ENCODE data around the gene KLHL6. TPM values are rescaled to one million over a fixed set of nuclear protein-coding genes. Genes with fewer than 3 reads are reported as not detected.

The KLHL6 gene
- total and polyA plus RNA-seq, 2 experiments from 2014 or later: 0.17 TPM; not detected in 1

DNA sequence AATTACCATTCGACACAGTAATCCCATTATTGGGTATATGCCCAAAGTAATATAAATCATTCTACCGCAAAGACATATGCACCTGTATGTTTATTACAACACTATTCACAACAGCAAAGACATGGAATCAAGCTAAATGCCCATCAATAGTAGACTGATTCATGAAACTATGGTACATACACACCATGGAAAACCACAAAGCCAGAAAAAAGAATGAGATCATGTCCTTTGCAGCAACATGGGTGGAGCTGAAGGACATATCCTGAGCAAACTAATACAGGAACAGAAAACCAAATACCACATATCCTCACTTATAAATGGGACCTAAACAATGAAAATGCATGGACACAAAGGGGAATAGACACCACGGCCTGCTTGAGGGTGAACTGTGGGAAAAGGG is 116.0 kb downstream of the KLHL6 start:
- Histone ChIP-seq H3K79me2 (no peaks in the 10 kb centered on the region), H3K4me3 (no peak overlapping the region), H3K36me3 (replicated peaks; ENCODE audit: insufficient read depth, low read depth) (no peaks in the 10 kb centered on the region), H4K20me1 (ENCODE audit: insufficient read depth, poor library complexity, severe bottlenecking) (no peaks in the 10 kb centered on the region), H3K9me3 (ENCODE audit: low read depth) (no peaks in the 10 kb centered on the region), H2AFZ (no peak overlapping the region), H3K4me1 (ENCODE audit: insufficient read depth) (peaks cover 8% of the 10 kb centered on the region), H3K27ac (no peak overlapping the region), H3K9me2 (replicated peaks; ENCODE audit: insufficient read depth) (no peaks in the 10 kb centered on the region), H3K4me2 (no peak overlapping the region), H3K27me3 (no peaks in the 10 kb centered on the region)
- 96% methylated on average over 3 of the region's 3 CpGs for WGBS (ENCODE audit: low lambda C conversion rate, missing lambda C conversion rate)
- no peak for DNase-seq (ENCODE audit: low spot score)
- TF ChIP-seq EZH2 (IDR thresholded peaks at IDR 0.05; ENCODE audit: borderline replicate concordance) (no peak), CTCF (IDR thresholded peaks at IDR 0.05; ENCODE audit: poor library complexity) (no peak), EZH2phosphoT487 (IDR thresholded peaks at IDR 0.05; ENCODE audit: low read depth, severe bottlenecking, unreplicated experiment) (no peak)

DNA sequence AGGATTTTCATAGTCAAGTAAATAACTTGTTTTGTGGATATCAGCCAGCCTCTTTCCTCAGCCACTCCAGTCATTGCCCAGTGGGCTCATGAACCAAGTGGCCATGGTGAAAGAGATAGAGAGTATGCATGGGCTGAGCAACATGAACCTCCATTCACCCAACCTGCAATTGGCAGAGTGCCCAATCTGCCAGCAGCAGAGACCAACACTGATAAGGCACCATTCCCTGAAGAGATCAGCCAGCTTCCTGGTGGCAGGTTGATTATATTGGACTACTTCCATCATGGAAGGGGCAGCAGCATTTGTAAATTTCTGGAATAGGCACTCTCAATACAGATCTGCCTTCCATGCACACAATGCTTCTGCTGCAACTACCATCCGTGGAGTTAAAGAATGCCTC is 116.8 kb downstream of the KLHL6 start:
- 92% methylated on average over 1 of the region's 1 CpG for WGBS (ENCODE audit: low lambda C conversion rate, missing lambda C conversion rate)
- Histone ChIP-seq H3K79me2 (no peaks in the 10 kb centered on the region), H3K4me3 (no peak overlapping the region), H2AFZ (no peak overlapping the region), H3K9me2 (replicated peaks; ENCODE audit: insufficient read depth) (no peaks in the 10 kb centered on the region), H3K36me3 (replicated peaks; ENCODE audit: insufficient read depth, low read depth) (no peaks in the 10 kb centered on the region), H3K27me3 (no peaks in the 10 kb centered on the region), H3K4me1 (ENCODE audit: insufficient read depth) (peaks cover 12% of the 10 kb centered on the region), H4K20me1 (ENCODE audit: insufficient read depth, poor library complexity, severe bottlenecking) (no peaks in the 10 kb centered on the region), H3K27ac (no peak overlapping the region), H3K9me3 (ENCODE audit: low read depth) (no peaks in the 10 kb centered on the region), H3K4me2 (no peak overlapping the region)
- DNase-seq (ENCODE audit: low spot score): no peak
- TF ChIP-seq EZH2 (IDR thresholded peaks at IDR 0.05; ENCODE audit: borderline replicate concordance) (no peak), EZH2phosphoT487 (IDR thresholded peaks at IDR 0.05; ENCODE audit: low read depth, severe bottlenecking, unreplicated experiment) (no peak), CTCF (IDR thresholded peaks at IDR 0.05; ENCODE audit: poor library complexity) (no peak)

DNA sequence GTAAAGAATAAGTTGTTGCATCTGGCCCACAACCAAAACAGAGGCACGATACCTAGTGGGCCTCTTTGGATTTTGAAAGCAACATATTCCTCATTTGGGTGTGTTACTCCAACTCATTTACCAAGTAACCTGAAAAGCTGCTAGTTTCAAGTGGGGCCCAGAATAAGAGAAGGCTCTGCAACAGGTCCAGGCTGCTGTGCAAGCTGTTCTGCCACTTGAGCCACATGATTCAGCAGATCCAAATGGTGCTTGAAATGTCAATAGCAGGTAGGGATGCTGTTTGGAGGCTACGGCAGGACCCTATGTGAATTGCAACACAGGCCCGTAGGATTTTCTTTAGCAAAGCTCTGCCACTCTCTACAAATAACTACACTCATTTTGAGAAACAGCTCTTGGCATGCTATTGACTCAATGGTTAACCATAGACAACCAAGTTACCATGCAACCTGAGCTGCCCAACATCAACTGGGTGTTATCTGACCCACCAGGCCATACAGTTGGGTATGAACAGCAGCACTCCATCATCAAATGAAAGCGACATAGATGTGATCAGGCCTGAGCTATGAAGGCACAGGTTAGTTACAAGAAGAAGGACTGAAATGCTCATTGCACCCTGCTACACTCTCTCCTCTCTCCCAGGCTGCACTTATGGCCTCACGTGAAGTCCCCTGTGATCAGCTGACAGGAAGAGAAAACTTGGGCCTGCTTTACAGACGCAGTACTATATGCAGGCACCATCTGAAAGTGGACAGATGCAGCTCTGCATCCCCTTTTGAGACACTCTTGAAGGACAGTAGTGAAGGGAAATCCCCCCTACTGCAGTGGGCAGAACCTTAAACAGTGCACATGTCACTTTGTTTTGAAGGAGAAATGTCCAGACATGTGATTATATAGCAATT is 117.6 kb downstream of the KLHL6 start:
- H3K27me3 ChIP-seq: no peaks in the 10 kb centered on the region
- H3K4me1 ChIP-seq (ENCODE audit: insufficient read depth): peaks cover 12% of the 10 kb centered on the region
- WGBS (ENCODE audit: low lambda C conversion rate, missing lambda C conversion rate): 83% methylated on average over 6 of the region's 6 CpGs
- no peaks in the 10 kb centered on the region for H4K20me1 ChIP-seq (ENCODE audit: insufficient read depth, poor library complexity, severe bottlenecking)
- no peak overlapping the region for H3K4me3 ChIP-seq
- TF ChIP-seq EZH2 (IDR thresholded peaks at IDR 0.05; ENCODE audit: borderline replicate concordance) (no peak), CTCF (IDR thresholded peaks at IDR 0.05; ENCODE audit: poor library complexity) (no peak), EZH2phosphoT487 (IDR thresholded peaks at IDR 0.05; ENCODE audit: low read depth, severe bottlenecking, unreplicated experiment) (no peak)
- H3K27ac ChIP-seq: no peak overlapping the region
- no peaks in the 10 kb centered on the region for H3K9me3 ChIP-seq (ENCODE audit: low read depth)
- no peak overlapping the region for H2AFZ ChIP-seq
- no peaks in the 10 kb centered on the region for H3K36me3 ChIP-seq (replicated peaks; ENCODE audit: insufficient read depth, low read depth)
- no peaks in the 10 kb centered on the region for H3K79me2 ChIP-seq
- no peak overlapping the region for H3K4me2 ChIP-seq
- no peaks in the 10 kb centered on the region for H3K9me2 ChIP-seq (replicated peaks; ENCODE audit: insufficient read depth)
- no peak for DNase-seq (ENCODE audit: low spot score)

Small RNA genes within 50 kb of the gene (small RNA-seq; reads per million reads assigned to genes)
- not detected for gene RF00092
- not detected for gene RF00394
- not detected for gene RF01241
- gene SNORA63D: 20.1 reads per million, percentile 96 among the genes with 10 or more reads in this experiment

Other genes with a start within 250 kb of the KLHL6 start
- 0.40 and 0.63 TPM in 2 replicates for gene MCF2L2, start 127.1 kb downstream of the KLHL6 start, total RNA-seq
- 0.10 and 0.17 TPM in 2 replicates for gene MCF2L2, start 127.1 kb downstream of the KLHL6 start, polyA plus RNA-seq
- 106 and 107 TPM in 2 replicates for gene KLHL24, start 79.9 kb upstream of the KLHL6 start, total RNA-seq
- 29.6 and 29.7 TPM in 2 replicates for gene KLHL24, start 79.9 kb upstream of the KLHL6 start, polyA plus RNA-seq
- gene YEATS2, start 142.1 kb upstream of the KLHL6 start, total RNA-seq: 19.9 and 21.5 TPM in 2 replicates
- 9.8 and 12.5 TPM in 2 replicates for gene YEATS2, start 142.1 kb upstream of the KLHL6 start, polyA plus RNA-seq